AG04449 (cell line): Measurements from ENCODE around the gene FZR1.

Experiments
- CTCF ChIA-PET: fragments of 350-600 bp; formaldehyde crosslinking; extraction: SDS; loops from one replicate; lab custom pipeline; 2021; ENCODE audit warnings: antibody characterized with exemption; lab: Yijun Ruan, JAX
- POLR2A ChIA-PET: fragments of 400-600, 350-600 bp; formaldehyde crosslinking; extraction: SDS; loops from one replicate; lab custom pipeline; 2020; ENCODE audit warnings: antibody characterized with exemption, inconsistent platforms; lab: Yijun Ruan, JAX
- DNase-seq: peaks from one replicate; pipeline ENCODE4 v3.0.0-alpha.2; 2010; ENCODE audit warnings: low read depth, low spot score
- H3K4me3 ChIP-seq: 2 replicates; pipeline ENCODE4 v1.5.1; 2011; ENCODE audit warnings: low read depth, mild to moderate bottlenecking, control low read depth, low read length
- TF ChIP-seq, protein P1 (sequence below): IDR thresholded peaks from one replicate; pipeline ENCODE4 v1.5.1; 2011; ENCODE audit warnings: mild to moderate bottlenecking, moderate library complexity, low read length, control low read depth, inconsistent platforms; ENCODE audit not compliant: insufficient read depth; ENCODE audit errors: missing control alignments

Gene FZR1

DNA sequence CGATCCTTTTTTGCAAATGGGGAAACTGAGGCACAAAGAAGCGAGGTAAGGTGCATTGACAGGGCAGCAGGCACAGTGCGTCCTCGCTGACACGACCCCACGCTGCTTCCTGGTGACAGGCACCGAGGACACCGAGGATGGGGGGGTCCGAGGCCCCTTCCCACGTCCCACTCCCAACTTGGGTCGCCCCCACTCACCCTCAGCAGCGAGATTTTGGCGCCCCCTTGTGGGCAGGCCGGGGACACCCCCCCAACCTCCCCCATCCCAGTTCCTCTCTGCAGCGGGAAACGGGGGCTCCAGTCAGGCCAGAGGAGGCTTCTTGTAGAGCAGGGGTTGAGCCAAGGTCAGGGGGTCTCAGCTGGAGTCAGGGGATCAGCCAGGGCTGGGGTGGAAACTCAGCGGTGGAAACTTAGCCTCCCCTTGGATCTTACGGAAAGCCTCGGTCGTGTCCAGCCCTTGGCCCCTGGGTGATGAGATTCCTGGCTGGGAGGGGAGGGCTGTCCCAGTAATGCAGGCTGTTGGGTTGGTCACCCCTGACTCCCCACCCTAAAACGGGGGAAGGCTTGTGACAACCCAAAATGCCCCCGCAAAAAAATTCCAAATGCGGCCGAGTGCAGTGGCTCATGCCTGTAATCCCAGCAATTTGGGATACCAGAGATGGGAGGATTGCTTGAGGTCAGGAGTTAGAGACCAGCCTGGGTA lies 34.0 kb upstream of the FZR1 start:
- POLR2A ChIA-PET, result no interaction called here
- no peak overlapping the region for H3K4me3 ChIP-seq
- DNase-seq, result no peak
- TF ChIP-seq, protein P1, sequence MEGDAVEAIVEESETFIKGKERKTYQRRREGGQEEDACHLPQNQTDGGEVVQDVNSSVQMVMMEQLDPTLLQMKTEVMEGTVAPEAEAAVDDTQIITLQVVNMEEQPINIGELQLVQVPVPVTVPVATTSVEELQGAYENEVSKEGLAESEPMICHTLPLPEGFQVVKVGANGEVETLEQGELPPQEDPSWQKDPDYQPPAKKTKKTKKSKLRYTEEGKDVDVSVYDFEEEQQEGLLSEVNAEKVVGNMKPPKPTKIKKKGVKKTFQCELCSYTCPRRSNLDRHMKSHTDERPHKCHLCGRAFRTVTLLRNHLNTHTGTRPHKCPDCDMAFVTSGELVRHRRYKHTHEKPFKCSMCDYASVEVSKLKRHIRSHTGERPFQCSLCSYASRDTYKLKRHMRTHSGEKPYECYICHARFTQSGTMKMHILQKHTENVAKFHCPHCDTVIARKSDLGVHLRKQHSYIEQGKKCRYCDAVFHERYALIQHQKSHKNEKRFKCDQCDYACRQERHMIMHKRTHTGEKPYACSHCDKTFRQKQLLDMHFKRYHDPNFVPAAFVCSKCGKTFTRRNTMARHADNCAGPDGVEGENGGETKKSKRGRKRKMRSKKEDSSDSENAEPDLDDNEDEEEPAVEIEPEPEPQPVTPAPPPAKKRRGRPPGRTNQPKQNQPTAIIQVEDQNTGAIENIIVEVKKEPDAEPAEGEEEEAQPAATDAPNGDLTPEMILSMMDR, result peak; percentile 85
- CTCF ChIA-PET, result interaction anchor here (0.7 to 6.9 kb wide), 42 partner anchors 8 to 510 kb away, joined by 3 to 117 read pairs (median 6); partner anchors contain the start of genes CELF5, DOHH and SMIM44

DNA sequence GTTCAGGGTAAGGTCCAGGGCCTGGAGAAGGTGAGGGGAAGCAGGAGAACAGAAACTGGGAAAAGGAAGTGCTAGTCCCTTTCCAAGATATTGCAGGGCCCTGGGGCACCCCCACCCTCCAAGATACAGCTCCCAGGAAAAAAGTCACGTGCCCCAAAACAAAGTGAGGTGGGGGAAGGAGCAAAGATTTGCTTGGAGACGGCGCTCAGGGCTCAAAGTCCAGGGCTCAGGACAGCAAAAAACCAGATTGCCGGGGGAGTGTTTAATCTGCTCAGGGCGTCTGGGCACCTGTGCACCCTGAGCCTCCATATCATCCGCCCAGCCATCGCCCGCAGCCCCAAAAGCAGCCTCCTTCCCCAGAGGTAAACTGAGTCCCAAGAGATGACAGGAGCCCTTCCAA lies 32.1 kb upstream of the FZR1 start:
- ChIA-PET POLR2A (no interaction called here), CTCF (interaction anchor here (2.0 to 6.9 kb wide), 8 partner anchors 11 to 170 kb away, joined by 6 to 117 read pairs (median 42); partner anchors contain the start of gene SMIM44)
- H3K4me3 ChIP-seq, result no peak overlapping the region
- TF ChIP-seq, protein P1, result no peak
- no peak for DNase-seq

DNA sequence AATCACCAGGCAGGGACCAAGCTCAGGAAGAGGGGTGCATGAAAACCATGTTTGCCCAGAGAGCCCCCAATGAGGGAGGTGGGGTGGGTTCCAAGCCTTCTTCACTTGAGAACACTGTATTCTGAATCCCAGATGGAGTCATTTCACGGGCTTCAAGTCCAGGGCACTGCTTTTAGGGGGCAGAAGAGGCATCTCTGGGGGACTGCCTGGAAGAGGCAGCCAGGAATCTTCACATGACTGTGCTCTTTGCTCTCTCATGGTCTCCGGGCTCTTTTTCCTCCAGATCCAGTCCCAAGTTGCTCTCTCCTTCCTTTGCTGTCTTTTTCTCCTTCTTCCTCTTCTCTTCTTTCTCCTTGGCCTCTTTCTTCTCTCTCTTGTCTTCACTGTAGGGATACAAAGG lies 31.5 kb upstream of the FZR1 start:
- POLR2A ChIA-PET, result no interaction called here
- DNase-seq, result no peak
- no peak overlapping the region for H3K4me3 ChIP-seq
- CTCF ChIA-PET, result interaction anchor here (2.3 to 6.9 kb wide), 6 partner anchors 10 to 171 kb away, joined by 14 to 117 read pairs (median 64); partner anchors contain the start of gene SMIM44
- TF ChIP-seq, protein P1, result no peak

DNA sequence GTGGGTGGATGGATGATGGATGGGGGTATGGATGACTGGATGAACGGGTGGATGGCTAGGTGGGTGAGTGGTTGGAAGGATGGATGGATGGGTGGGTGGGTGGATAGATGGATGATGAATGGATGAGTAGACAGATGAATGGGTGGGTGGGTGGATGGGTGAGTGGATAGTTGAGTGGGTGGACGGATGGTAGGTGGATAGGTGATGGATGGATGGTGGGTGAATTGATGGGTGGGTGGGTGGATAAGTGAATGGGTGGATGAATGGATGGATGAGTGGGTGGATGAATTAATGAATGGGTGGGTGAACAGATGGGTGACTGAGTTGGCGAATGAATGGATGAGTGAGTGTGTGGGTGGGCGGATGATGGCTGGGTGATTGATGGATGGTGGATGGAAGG lies 30.7 kb upstream of the FZR1 start:
- no peak overlapping the region for H3K4me3 ChIP-seq
- CTCF ChIA-PET, result no interaction called here
- DNase-seq, result no peak
- TF ChIP-seq, protein P1, result no peak
- POLR2A ChIA-PET, result no interaction called here

DNA sequence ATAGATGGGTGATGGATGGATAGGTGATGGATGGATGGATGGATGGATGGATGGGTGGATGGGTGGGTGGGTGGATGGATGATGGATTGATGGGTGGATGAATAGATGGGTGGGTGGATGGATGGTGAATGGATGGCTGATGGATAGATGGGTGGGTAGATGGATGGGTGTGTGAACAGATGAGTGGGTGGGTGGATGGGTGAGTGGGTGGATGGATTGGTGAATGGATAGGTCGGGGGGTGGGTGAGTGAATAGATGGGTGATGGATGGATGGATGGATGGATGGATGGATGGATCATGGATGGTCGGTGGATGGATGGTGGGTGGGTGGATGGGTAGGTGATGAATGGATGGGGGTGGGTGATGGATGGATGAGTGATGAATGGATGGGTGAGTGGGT lies 29.3 kb upstream of the FZR1 start:
- no peak for DNase-seq
- ChIA-PET CTCF (interaction anchor here (1.0 kb wide), 1 partner anchor 151 kb away, joined by 3 read pairs; no protein-coding TSS in a partner anchor), POLR2A (no interaction called here)

DNA sequence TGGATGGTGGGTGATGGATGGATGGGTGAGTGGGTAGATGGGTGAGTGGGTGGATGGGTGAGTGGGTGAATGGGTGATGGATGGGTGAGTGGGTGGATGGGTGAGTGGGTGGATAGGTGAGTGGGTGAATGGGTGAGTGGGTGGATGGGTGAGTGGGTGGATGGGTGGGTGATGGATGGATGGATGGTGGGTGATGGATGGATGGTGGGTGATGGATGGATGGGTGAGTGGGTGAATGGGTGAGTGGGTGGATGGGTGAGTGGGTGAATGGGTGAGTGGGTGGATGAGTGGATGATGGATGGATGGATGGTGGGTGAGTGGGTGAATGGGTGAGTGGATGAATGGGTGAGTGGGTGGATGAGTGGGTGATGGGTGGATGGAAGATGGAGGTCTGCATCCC lies 28.6 kb upstream of the FZR1 start:
- POLR2A ChIA-PET, result no interaction called here
- TF ChIP-seq, protein P1, result no peak
- no peak for DNase-seq
- CTCF ChIA-PET, result interaction anchor here (1.0 to 11.2 kb wide), 2 partner anchors 173 to 522 kb away, joined by 3 to 129 read pairs; no protein-coding TSS in a partner anchor
- H3K4me3 ChIP-seq, result no peak overlapping the region

More for the DNA sequence above, 29.3 kb upstream of the FZR1 start:
- TF ChIP-seq, protein P1, result no peak
- no peak overlapping the region for H3K4me3 ChIP-seq
